Neural progenitor cell (in vitro differentiated cells): ENCODE data around the gene TARDBP. TPM values are rescaled to one million over a fixed set of nuclear protein-coding genes. Genes with fewer than 3 reads are reported as not detected.
"Not testable (repeated sequence)": the region's sequence is repeated elsewhere in the genome, so short reads cannot be mapped to it uniquely, and the experiment has no call there.

Experiments
- DNase-seq: peaks from one replicate; pipeline ENCODE4 v3.0.0-alpha.2; 2016; ENCODE audit warnings: low spot score
- H2AFZ ChIP-seq: fragments of 200-600 bp; sonication (generic); replicated peaks from 2 replicates; pipeline ENCODE4 v1.6.1; 2016; ENCODE audit warnings: antibody characterized with exemption
- H3F3A ChIP-seq: fragments of 200-600 bp; sonication (generic); 2 replicates; pipeline ENCODE4 v1.6.1; 2016; ENCODE audit warnings: antibody characterized with exemption, low read depth
- H3K27ac ChIP-seq: fragments of 200-600 bp; sonication (generic); 2 replicates; pipeline ENCODE4 v1.5.1; 2016; ENCODE audit warnings: mild to moderate bottlenecking
- H3K27me3 ChIP-seq: fragments of 200-600 bp; sonication (generic); 2 replicates; pipeline ENCODE4 v1.6.1; 2016; ENCODE audit warnings: mild to moderate bottlenecking, moderate library complexity
- H3K36me3 ChIP-seq: fragments of 200-600 bp; sonication (generic); 2 replicates; pipeline ENCODE4 v1.5.1; 2016
- H3K4me1 ChIP-seq: fragments of 200-600 bp; sonication (generic); 2 replicates; pipeline ENCODE4 v1.6.1; 2016; ENCODE audit warnings: mixed run types
- H3K4me2 ChIP-seq: fragments of 200-600 bp; sonication (generic); 2 replicates; pipeline ENCODE4 v1.6.1; 2016
- H3K4me3 ChIP-seq: fragments of 200-600 bp; sonication (generic); 2 replicates; pipeline ENCODE4 v1.5.1; 2016
- H3K79me2 ChIP-seq: fragments of 200-600 bp; sonication (generic); 2 replicates; pipeline ENCODE4 v1.6.1; 2016; ENCODE audit warnings: low read depth
- H3K9ac ChIP-seq: fragments of 200-600 bp; sonication (generic); 2 replicates; pipeline ENCODE4 v1.6.1; 2016
- H3K9me3 ChIP-seq: fragments of 200-600 bp; sonication (generic); 2 replicates; pipeline ENCODE4 v1.5.1; 2016; ENCODE audit warnings: low read depth
- H4K20me1 ChIP-seq: fragments of 200-600 bp; sonication (generic); 2 replicates; pipeline ENCODE4 v1.6.1; 2016; ENCODE audit warnings: low read depth
- H3K27ac Mint-ChIP-seq: 3 replicates; pipeline ENCODE4 v1.8.0; 2021; ENCODE audit warnings: mixed read lengths
- H3K27me3 Mint-ChIP-seq: 2 replicates; pipeline ENCODE4 v1.8.0; 2022; ENCODE audit warnings: low read depth, mild to moderate bottlenecking, inconsistent platforms, moderate library complexity, mixed read lengths; ENCODE audit not compliant: insufficient read depth
- H3K36me3 Mint-ChIP-seq: 3 replicates; pipeline ENCODE4 v1.8.0; 2021; ENCODE audit warnings: mixed read lengths
- H3K4me1 Mint-ChIP-seq: 3 replicates; pipeline ENCODE4 v1.8.0; 2021; ENCODE audit warnings: mixed read lengths
- H3K4me3 Mint-ChIP-seq: 3 replicates; pipeline ENCODE4 v1.8.0; 2021; ENCODE audit warnings: mild to moderate bottlenecking, moderate library complexity, mixed read lengths
- H3K9me3 Mint-ChIP-seq: 3 replicates; pipeline ENCODE4 v1.8.0; 2020; ENCODE audit warnings: mixed read lengths
- CTCF ChIP-seq: fragments of 200-600 bp; sonication (generic); IDR thresholded peaks from 2 replicates; pipeline ENCODE4 v1.5.1; 2017; ENCODE audit warnings: antibody characterized with exemption, mild to moderate bottlenecking
- EZH2 ChIP-seq: fragments of 200-600 bp; sonication (generic); IDR thresholded peaks from 2 replicates; pipeline ENCODE4 v1.6.1; 2017; ENCODE audit warnings: antibody characterized with exemption, mild to moderate bottlenecking, moderate library complexity
- EZH2phosphoT487 ChIP-seq: fragments of 200-600 bp; sonication (generic); IDR thresholded peaks from 2 replicates; pipeline ENCODE4 v1.6.1; 2017; ENCODE audit warnings: antibody characterized with exemption
- total RNA-seq: library from RNA; depleted of rRNA; stranded (reverse); fragments of >200 nt; gene quantifications from 2 replicates; pipeline ENCODE4 v1.2.3, GENCODE V29; 2015; ENCODE audit warnings: low replicate concordance

The TARDBP gene
- total RNA-seq, 1 donor from 2014 or later, result 202 TPM

DNA sequence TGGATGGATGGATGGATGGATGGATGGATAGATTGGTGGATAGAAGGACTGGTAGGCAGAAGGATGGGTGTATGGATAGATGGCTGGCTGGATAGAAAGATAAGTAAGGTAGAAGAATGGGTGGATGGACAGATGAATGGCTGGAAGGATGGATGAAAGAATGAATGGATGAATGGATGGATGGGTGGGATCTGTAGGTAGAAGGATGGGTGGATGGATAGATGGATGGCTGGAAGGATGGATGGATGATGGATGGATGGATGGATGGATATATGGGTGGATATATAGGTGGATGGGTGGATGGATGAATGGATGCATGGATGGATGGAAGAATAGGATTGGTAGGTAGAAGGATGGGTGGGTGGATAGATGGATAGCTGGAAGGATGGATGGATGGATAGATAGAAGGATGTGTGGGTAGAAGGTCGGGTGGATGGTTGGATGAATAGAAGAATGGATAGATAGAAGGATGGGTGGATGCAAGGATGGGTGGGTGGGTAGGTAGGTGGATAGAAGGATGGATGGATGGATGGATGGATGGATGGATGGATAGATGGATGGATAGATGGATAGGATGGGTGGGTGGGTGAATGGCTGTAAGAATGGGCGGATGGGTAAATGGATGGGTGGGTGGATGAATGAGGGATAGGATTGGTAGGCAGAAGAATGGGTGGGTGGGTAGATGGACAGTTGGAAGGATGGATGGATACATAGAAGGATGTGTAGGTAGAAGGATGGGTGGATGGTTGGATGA lies 27.1 kb downstream of the TARDBP start:
- Mint-ChIP-seq H3K9me3 (no peaks in the 10 kb centered on the region), H3K4me1 (peaks cover 4% of the 10 kb centered on the region), H3K27ac (no peak overlapping the region), H3K36me3 (no peaks in the 10 kb centered on the region), H3K4me3 (no peak overlapping the region), H3K27me3 (peaks cover 2% of the 10 kb centered on the region)
- H3K9ac ChIP-seq, result no peak overlapping the region
- H2AFZ ChIP-seq, result no peak overlapping the region
- peaks cover 4% of the 10 kb centered on the region for H3K27me3 ChIP-seq
- no peak for DNase-seq
- no peaks in the 10 kb centered on the region for H4K20me1 ChIP-seq
- no peaks in the 10 kb centered on the region for H3K79me2 ChIP-seq
- H3K4me2 ChIP-seq, result no peak overlapping the region
- H3K36me3 ChIP-seq, result no peaks in the 10 kb centered on the region
- no peaks in the 10 kb centered on the region for H3K9me3 ChIP-seq
- TF ChIP-seq CTCF (no peak), EZH2 (no peak), EZH2phosphoT487 (no peak)
- no peak overlapping the region for H3K27ac ChIP-seq
- no peak overlapping the region for H3K4me3 ChIP-seq
- no peaks in the 10 kb centered on the region for H3K4me1 ChIP-seq
- no peaks in the 10 kb centered on the region for H3F3A ChIP-seq

GRCh38 chr1:11040105-11040429 lies 27.6 kb downstream of the TARDBP start:
- H3K27me3 ChIP-seq, H3K36me3 Mint-ChIP-seq, H3F3A ChIP-seq, H3K4me3 ChIP-seq, H3K4me2 ChIP-seq, H3K4me3 Mint-ChIP-seq, H3K4me1 ChIP-seq, H3K4me1 Mint-ChIP-seq, DNase-seq, H3K36me3 ChIP-seq, H4K20me1 ChIP-seq, H3K27ac ChIP-seq, H3K9ac ChIP-seq, H3K27me3 Mint-ChIP-seq, H3K9me3 Mint-ChIP-seq, H3K9me3 ChIP-seq, H2AFZ ChIP-seq, H3K79me2 ChIP-seq, H3K27ac Mint-ChIP-seq: not testable (repeated sequence)

DNA sequence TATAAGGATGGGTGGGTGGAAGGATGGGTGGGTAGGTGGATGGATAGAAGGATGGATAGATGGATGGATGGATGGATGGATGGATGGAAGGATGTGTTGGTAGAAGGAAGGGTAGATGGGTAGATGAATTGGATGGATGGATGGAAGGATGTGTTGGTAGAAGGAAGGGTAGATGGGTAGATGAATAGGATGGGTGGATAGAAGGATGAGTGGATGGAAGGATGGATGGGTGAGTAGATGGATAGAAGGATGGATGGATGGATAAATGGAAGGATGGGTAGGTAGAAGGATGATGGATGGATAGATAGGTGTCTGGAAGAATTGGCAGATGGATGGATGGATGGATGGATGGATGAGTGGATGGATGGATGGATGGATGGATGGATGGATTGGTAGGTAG lies 28.6 kb downstream of the TARDBP start:
- H3F3A ChIP-seq, result no peaks in the 10 kb centered on the region
- Mint-ChIP-seq H3K27ac (no peak overlapping the region), H3K9me3 (no peaks in the 10 kb centered on the region), H3K4me3 (no peak overlapping the region), H3K27me3 (peaks cover 2% of the 10 kb centered on the region), H3K4me1 (peaks cover 7% of the 10 kb centered on the region), H3K36me3 (no peaks in the 10 kb centered on the region)
- DNase-seq, result no peak
- no peaks in the 10 kb centered on the region for H3K36me3 ChIP-seq
- peaks cover 4% of the 10 kb centered on the region for H3K27me3 ChIP-seq
- H3K4me2 ChIP-seq, result no peak overlapping the region
- H3K4me3 ChIP-seq, result no peak overlapping the region
- no peaks in the 10 kb centered on the region for H4K20me1 ChIP-seq
- no peaks in the 10 kb centered on the region for H3K9me3 ChIP-seq
- H3K9ac ChIP-seq, result no peak overlapping the region
- H3K27ac ChIP-seq, result no peak overlapping the region
- H3K79me2 ChIP-seq, result no peaks in the 10 kb centered on the region
- TF ChIP-seq EZH2, result no peak
- TF ChIP-seq EZH2phosphoT487, result no peak
- no peak for TF ChIP-seq CTCF
- H3K4me1 ChIP-seq, result no peaks in the 10 kb centered on the region
- H2AFZ ChIP-seq, result no peak overlapping the region

GRCh38 chr1:11042065-11042464 lies 29.6 kb downstream of the TARDBP start:
- Mint-ChIP-seq H3K4me3 (no peak overlapping the region), H3K9me3 (no peaks in the 10 kb centered on the region), H3K27ac (no peak overlapping the region), H3K27me3 (peaks cover 2% of the 10 kb centered on the region), H3K4me1 (peaks cover 7% of the 10 kb centered on the region), H3K36me3 (no peaks in the 10 kb centered on the region)
- Histone ChIP-seq H4K20me1 (no peaks in the 10 kb centered on the region), H3K36me3 (no peaks in the 10 kb centered on the region), H3K4me3 (no peak overlapping the region), H2AFZ (no peak overlapping the region), H3K4me1 (no peaks in the 10 kb centered on the region), H3K79me2 (no peaks in the 10 kb centered on the region), H3K27ac (no peak overlapping the region), H3K9ac (no peak overlapping the region), H3K27me3 (peaks cover 4% of the 10 kb centered on the region), H3K9me3 (no peaks in the 10 kb centered on the region), H3F3A (no peaks in the 10 kb centered on the region), H3K4me2 (no peak overlapping the region)
- TF ChIP-seq EZH2phosphoT487 (no peak), EZH2 (no peak), CTCF (no peak)
- DNase-seq, result no peak
